ENCODE measurements around the gene LPAR1. TPM values are rescaled to one million over a fixed set of nuclear protein-coding genes. Genes with fewer than 3 reads are reported as not detected.

LPAR1 gene
- total and polyA plus RNA-seq, 2 of the 8 experiments (the other 6 are each of a cell fraction or from before 2014, with no cell fraction given), result 3.4 to 5.1 TPM

GRCh38 chr9:110935829-110936228, 102.4 kb downstream of the LPAR1 start:
- no peak overlapping the region for H4K5ac ChIP-seq (ENCODE audit: insufficient read length, low read depth, low read length)
- no peak overlapping the region for H2BK5ac ChIP-seq (ENCODE audit: low read depth, low read length)
- H3K23me2 ChIP-seq (ENCODE audit: low read depth, low read length), result peaks cover 1% of the 10 kb centered on the region; the same call in 1 of the 2 replicates
- H3K4me2 ChIP-seq (ENCODE audit: insufficient read depth in 1 of 2, low read depth in 2 of 2, low read length in 2 of 2), result no peak overlapping the region
- H3K4me3 ChIP-seq (ENCODE audit: extremely low read depth in 1 of 4, insufficient read depth in 2 of 4, low read depth in 3 of 4, low read length in 4 of 4), result no peak overlapping the region
- H3K27me3 ChIP-seq (replicated peaks in 1 of 4; ENCODE audit: control insufficient read depth in 3 of 4, extremely low read depth in 1 of 4, insufficient read depth in 3 of 4, low read length in 3 of 4), result no peaks in the 10 kb centered on the region
- H3K79me2 ChIP-seq (ENCODE audit: control insufficient read depth in 1 of 2, insufficient read depth in 2 of 2, low read length in 2 of 2), result no peaks in the 10 kb centered on the region
- H2AFZ ChIP-seq (ENCODE audit: low read length), result no peak overlapping the region
- no peak overlapping the region for H3K23ac ChIP-seq (ENCODE audit: insufficient read length)
- no peak overlapping the region for H4K8ac ChIP-seq (ENCODE audit: extremely low read depth, insufficient read depth, low read length)
- TF ChIP-seq RAD21 (IDR thresholded peaks at IDR 0.05 in 1 of 2, conservative IDR thresholded peaks at IDR 0.05 in 1 of 2; ENCODE audit: low read depth in 2 of 2, low read length in 2 of 2), result no peak
- TF ChIP-seq BCL11A (IDR thresholded peaks at IDR 0.05; ENCODE audit: low read depth in 2 of 2, low read length in 2 of 2), result no peak
- no peak for TF ChIP-seq ZNF274 (IDR thresholded peaks at IDR 0.05; ENCODE audit: borderline replicate concordance, extremely low read depth, low read length)
- TF ChIP-seq TCF12 (IDR thresholded peaks at IDR 0.05; ENCODE audit: low read depth, low read length), result no peak
- TF ChIP-seq NRF1 (IDR thresholded peaks at IDR 0.05; ENCODE audit: low read depth, low read length), result no peak
- no peak overlapping the region for H3K18ac ChIP-seq (ENCODE audit: extremely low read depth, low read length)
- no peak overlapping the region for H3K27ac ChIP-seq (ENCODE audit: low read depth, low read length)
- FAIRE-seq (no peak), DNase-seq (ENCODE audit: low read depth in 1 of 2, low spot score in 2 of 2) (no peak)
- H3K9ac ChIP-seq (replicated peaks in 1 of 4; ENCODE audit: extremely low read depth in 1 of 4, low read depth in 3 of 4, low read length in 3 of 4), result no peak overlapping the region
- no peak overlapping the region for H2BK12ac ChIP-seq (ENCODE audit: low read depth, low read length)
- CTCF ChIA-PET (ENCODE audit: partially characterized antibody), result interaction anchor here (0.5 kb wide), 1 partner anchor 48 kb away, joined by 3 read pairs; no protein-coding TSS in a partner anchor
- H3K4me1 ChIP-seq (replicated peaks in 1 of 4; ENCODE audit: control insufficient read depth in 3 of 4, insufficient read depth in 4 of 4, low read length in 3 of 4), result peaks cover 0 to 2% (median 0%) of the 10 kb centered on the region in 4 experiments; a peak in 1 of 7 replicates
- 85% methylated on average over 3 of the region's 3 CpGs; no CpG with 5 or more reads in 1 of the 2 experiments for WGBS, 2 experiments (ENCODE audit: extremely low coverage in 1 of 2, insufficient coverage in 1 of 2, insufficient read length in 1 of 2, insufficient replicate concordance in 2 of 2, low coverage in 1 of 2, low lambda C conversion rate in 2 of 2, missing lambda C conversion rate in 1 of 2)
- no peak overlapping the region for H3K14ac ChIP-seq (ENCODE audit: insufficient read length)
- no peak overlapping the region for H3K56ac ChIP-seq (replicated peaks; ENCODE audit: insufficient read length, low read depth, low read length)
- H4K91ac ChIP-seq (replicated peaks; ENCODE audit: insufficient read length, low read length), result no peak overlapping the region
- no peaks in the 10 kb centered on the region for H3K9me3 ChIP-seq (ENCODE audit: insufficient read depth in 2 of 2, low read depth in 1 of 2, low read length in 1 of 2)
- POLR2A ChIA-PET (ENCODE audit: partially characterized antibody), result no interaction called here
- H4K20me1 ChIP-seq (replicated peaks in 1 of 2; ENCODE audit: control insufficient read depth in 1 of 2, insufficient read depth in 2 of 2, low read length in 2 of 2), result no peaks in the 10 kb centered on the region
- H3K79me1 ChIP-seq (ENCODE audit: low read depth, low read length), result no peaks in the 10 kb centered on the region
- H2BK15ac ChIP-seq (ENCODE audit: low read length), result no peak overlapping the region
- H3K4ac ChIP-seq (replicated peaks; ENCODE audit: insufficient read length, low read depth, low read length), result no peak overlapping the region
- no peak overlapping the region for H2AK5ac ChIP-seq (ENCODE audit: low read depth, low read length)
- no peaks in the 10 kb centered on the region for H3K36me3 ChIP-seq (ENCODE audit: control insufficient read depth in 2 of 4, insufficient read depth in 4 of 4, low read length in 3 of 4)
- no peak overlapping the region for H2BK20ac ChIP-seq (ENCODE audit: low read length)
- H2BK120ac ChIP-seq (replicated peaks; ENCODE audit: low read depth, low read length), result no peak overlapping the region
